GM20000 (cell line): ENCODE data around the gene VKORC1L1.
"Not testable (repeated sequence)": the region's sequence is repeated elsewhere in the genome, so short reads cannot be mapped to it uniquely, and the experiment has no call there.

ENCODE experiments used
- DNase-seq: peaks from one replicate; pipeline ENCODE4 v3.0.0; 2012; ENCODE audit warnings: low spot score
- TF ChIP-seq, protein P1 (sequence below): IDR thresholded peaks from 2 replicates; pipeline ENCODE4 v1.5.1; 2012; ENCODE audit warnings: mild to moderate bottlenecking, control low read depth; ENCODE audit errors: extremely low read depth, missing control alignments

VKORC1L1 gene

DNA sequence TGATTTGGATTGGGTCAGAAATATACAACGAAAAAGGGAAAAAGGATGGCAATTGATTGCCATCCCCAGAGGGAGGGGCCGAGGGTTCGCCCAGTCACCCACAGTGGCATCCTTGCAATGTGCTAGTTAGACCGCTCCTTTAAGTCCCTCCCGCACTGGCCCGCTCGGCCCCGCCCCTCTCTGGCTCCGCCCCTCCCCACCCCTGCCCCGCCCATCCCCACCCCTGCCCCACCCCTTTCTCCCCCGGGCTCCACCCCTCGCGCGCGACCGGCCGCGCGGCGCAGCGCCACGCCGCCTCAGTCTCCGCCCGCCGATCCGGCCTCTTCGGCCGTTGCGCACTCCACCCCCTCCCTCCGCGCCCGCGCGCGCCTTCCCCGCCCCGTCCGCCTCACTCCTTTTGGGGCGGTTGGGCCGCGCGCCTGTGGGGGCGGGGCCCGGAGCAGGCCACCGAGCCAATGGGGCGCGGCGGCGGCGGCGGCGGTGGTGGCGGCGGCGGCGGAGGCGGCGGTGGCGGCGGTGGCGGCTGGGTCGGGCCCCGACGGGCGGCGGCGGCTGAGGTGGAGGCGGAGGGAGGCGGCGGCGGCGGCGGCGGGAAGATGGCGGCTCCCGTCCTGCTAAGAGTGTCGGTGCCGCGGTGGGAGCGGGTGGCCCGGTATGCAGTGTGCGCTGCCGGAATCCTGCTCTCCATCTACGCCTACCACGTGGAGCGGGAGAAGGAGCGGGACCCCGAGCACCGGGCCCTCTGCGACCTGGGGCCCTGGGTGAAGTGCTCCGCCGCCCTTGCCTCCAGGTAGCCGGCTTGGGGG lies at the start of gene VKORC1L1:
Gene VKORC1L1 (plus strand): TSS at position 299 of the 806 bp plus-strand sequence. CDS start 298 bp downstream, at position 597.
- DNase-seq: peak; percentile 97

GRCh38 chr7:65827366-65827765 lies 45.5 kb upstream of the VKORC1L1 start:
- no peak for DNase-seq

More for the DNA sequence above, at the start of gene VKORC1L1:
- TF ChIP-seq, protein P1, sequence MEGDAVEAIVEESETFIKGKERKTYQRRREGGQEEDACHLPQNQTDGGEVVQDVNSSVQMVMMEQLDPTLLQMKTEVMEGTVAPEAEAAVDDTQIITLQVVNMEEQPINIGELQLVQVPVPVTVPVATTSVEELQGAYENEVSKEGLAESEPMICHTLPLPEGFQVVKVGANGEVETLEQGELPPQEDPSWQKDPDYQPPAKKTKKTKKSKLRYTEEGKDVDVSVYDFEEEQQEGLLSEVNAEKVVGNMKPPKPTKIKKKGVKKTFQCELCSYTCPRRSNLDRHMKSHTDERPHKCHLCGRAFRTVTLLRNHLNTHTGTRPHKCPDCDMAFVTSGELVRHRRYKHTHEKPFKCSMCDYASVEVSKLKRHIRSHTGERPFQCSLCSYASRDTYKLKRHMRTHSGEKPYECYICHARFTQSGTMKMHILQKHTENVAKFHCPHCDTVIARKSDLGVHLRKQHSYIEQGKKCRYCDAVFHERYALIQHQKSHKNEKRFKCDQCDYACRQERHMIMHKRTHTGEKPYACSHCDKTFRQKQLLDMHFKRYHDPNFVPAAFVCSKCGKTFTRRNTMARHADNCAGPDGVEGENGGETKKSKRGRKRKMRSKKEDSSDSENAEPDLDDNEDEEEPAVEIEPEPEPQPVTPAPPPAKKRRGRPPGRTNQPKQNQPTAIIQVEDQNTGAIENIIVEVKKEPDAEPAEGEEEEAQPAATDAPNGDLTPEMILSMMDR: no peak

GRCh38 chr7:65832281-65832680 lies 40.6 kb upstream of the VKORC1L1 start:
- TF ChIP-seq, protein P1: no peak
- DNase-seq: no peak

More at GRCh38 chr7:65827366-65827765, 45.5 kb upstream of the VKORC1L1 start:
- TF ChIP-seq, protein P1: no peak

DNA sequence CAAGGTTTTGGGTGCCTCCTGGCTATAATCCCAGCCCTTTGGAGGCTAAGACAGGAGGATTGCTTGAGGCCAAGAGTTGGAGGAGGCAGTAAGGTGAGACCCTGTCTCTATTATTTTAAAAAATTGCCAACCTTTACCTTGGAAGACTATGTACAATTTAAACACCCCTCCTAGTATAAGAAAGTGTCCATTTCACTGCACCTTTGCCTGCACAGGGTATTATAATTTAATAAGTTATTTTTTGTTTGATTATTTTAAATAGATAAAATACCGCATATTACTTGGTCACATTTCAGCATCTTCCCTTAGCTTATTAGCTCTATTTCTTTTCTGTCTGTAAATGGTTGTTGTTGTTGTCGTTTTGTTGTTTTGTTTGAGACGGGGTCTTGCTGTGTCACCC lies 36.2 kb upstream of the VKORC1L1 start:
- DNase-seq: not testable (repeated sequence)

DNA sequence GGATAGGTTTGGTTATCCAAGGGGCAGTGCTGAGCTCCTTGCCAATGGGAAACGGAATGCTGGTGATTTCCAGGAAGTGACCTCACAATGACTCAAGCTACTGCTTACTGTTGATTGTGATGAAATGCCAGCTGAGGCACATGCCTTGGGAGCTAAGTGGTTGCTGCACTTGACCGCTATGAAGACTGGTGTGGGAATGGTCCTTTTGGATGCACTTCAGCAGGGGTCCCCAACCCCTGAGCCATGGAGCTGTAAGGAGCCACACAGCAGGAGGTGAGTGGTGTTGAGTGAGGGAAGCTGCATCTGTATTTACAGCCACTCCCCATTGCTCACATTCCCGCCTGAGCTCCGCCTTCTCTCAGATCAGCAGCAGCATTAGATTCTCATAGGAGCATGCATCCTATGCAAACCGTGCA lies 35.3 kb upstream of the VKORC1L1 start:
- not testable (repeated sequence) for DNase-seq

DNA sequence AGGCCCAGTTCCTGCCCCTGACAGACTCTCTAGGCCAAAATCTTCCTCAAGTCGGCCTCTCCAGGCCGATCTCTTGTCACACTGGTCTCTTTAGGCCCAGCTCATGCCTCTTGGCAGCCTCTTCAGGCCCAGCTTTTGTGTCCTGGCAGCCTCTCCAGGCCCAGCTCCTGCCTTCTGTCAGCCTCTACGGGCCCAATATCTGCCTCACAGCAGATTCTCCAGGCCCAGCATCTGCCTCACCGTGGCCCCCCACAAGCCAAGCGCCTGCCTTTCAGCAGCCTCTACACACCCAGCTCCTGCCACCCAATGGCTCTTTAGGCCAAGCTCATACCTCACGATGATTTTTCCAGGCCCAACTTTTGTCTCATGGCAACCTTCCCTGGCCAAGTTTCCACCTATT lies 33.0 kb upstream of the VKORC1L1 start:
- DNase-seq: no peak
- TF ChIP-seq, protein P1: no peak

DNA sequence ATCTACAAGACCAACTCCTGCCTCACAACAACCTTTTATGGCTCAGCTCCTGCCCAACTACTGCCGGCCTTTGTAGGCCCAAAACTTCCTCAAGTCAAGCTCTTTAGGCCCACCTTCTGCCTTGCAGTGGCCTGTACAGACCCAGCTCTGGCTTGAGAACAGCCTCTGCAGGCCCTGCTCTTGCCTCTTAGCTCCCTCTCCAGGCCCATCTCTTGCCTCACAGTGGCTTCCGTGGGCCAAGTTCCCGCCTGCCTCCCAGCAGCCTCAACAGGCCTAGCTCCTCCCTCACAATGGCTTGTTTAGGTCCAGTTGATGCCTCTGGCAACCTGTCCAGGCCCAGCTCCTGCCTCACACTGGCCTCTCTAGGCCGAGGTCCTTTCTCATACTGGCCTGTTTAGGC lies 32.4 kb upstream of the VKORC1L1 start:
- TF ChIP-seq, protein P1: peak; percentile 50
- DNase-seq: peak; percentile 56

GRCh38 chr7:65843616-65844015 lies 29.3 kb upstream of the VKORC1L1 start:
- not testable (repeated sequence) for DNase-seq

DNA sequence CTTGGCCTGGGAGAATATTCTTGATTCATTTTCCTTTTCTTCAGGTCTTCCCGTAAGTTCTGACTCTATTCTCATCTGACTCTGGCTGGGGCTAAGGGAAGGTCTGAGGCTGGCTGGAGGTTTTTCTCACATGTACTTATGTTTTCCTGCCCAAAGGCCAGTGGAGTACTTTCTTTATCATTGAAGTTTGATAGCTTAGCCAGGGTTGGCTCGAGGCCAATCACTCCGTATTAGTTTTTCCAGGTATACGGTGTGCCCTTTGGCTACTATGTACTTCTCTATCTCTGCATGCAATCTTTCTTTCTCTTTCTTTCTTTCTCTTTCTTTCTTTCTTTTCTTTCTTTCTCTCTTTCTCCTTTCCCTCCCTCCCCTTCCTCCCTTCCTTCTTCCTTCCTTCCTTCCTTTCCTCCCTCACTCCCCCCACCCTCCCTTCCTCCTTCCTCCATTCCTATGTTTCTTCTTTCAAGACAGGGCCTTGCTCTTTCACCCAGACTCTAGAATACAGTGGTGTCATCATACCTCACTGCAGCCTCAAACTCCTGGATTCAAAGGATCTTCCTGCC lies 26.8 kb upstream of the VKORC1L1 start:
- TF ChIP-seq, protein P1: no peak
- no peak for DNase-seq

DNA sequence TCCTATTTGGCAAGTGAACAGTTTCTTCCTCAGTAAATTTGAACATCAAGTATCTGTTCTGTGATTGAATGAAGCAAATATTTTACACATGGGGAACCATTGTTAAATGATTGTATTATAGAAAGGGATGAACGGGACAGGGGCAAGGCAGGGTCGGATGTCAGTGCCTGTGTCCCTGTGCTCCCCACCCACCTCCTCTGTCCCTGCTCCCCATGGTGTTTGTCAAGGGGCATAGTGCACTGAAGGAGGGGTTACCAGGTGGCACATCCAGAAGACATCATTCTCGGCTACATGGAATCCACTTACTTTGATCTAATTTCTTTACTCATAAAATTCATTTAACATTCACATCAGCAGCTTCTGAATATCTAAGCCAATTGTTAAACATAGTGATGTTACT lies 19.4 kb upstream of the VKORC1L1 start:
- not testable (repeated sequence) for DNase-seq

- not testable (repeated sequence) for DNase-seq
These were observed 19.0 kb upstream of the VKORC1L1 start for GRCh38 chr7:65853892-65854291.

DNA sequence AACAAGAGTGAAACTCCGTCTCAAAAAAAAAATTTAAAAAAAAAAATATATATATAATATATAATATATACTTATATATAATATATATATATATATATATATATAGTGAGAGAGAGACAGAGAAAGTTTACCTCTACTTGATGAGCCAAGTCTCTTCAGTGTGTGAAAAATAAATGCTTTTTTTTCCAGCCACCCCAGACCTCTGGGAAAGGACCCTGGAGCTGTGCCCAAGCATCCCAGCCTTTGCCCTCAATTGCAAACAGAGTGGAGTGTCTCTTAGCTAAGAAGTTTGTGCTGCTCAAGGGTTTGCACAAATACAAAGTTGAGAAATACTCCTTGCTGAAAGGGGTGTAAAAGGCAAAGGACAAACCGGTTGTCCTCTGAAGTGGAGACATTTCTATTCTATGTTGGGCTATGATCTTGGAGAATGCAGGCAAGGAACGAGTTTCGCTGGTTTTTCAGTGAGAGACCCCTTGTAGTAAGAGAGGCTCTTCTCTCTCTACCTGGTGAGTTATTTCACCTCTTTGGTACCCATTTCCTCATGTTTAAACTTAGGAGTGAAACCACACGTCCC lies 15.5 kb upstream of the VKORC1L1 start:
- not testable (repeated sequence) for DNase-seq

- not testable (repeated sequence) for DNase-seq
These were observed 14.2 kb upstream of the VKORC1L1 start for GRCh38 chr7:65858660-65859059.
